T1000 (cell line): ENCODE data around the gene OR4N5.
"Not testable (repeated sequence)": the region's sequence is repeated elsewhere in the genome, so short reads cannot be mapped to it uniquely, and the experiment has no call there.

Experiments
- DNase-seq: peaks from one replicate; lab custom pipeline; 2025; ENCODE audit warnings: mixed read lengths; lab: John Stamatoyannopoulos, UW

The OR4N5 gene

GRCh38 chr14:20138520-20138919, at the start of gene OR4N5:
Gene OR4N5, plus strand, starts transcription at chr14:20138820. Its CDS starts 4,916 bp downstream, at chr14:20143736.
- DNase-seq: no peak

GRCh38 chr14:20092050-20092449, 46.6 kb upstream of the OR4N5 start:
- DNase-seq: no peak

GRCh38 chr14:20093442-20093841, 45.2 kb upstream of the OR4N5 start:
- DNase-seq: no peak

- DNase-seq: not testable (repeated sequence)
These were observed 39.5 kb upstream of the OR4N5 start for GRCh38 chr14:20098926-20099770.

GRCh38 chr14:20110438-20110837, 28.2 kb upstream of the OR4N5 start, which contains the start of gene OR4K17:
Gene OR4K17, plus strand, starts transcription at chr14:20110739. Its CDS starts 6,761 bp downstream, at chr14:20117500.
- no peak for DNase-seq

- no peak for DNase-seq
These were observed 26.3 kb upstream of the OR4N5 start for GRCh38 chr14:20112321-20112720.

- no peak for DNase-seq
These were observed 21.9 kb upstream of the OR4N5 start for GRCh38 chr14:20116748-20117147.

- no peak for DNase-seq
These were observed 19.8 kb upstream of the OR4N5 start for GRCh38 chr14:20118795-20119194.

GRCh38 chr14:20143911-20144310, 5.3 kb downstream of the OR4N5 start:
- no peak for DNase-seq

GRCh38 chr14:20144820-20145219, 6.2 kb downstream of the OR4N5 start:
- DNase-seq: no peak

- DNase-seq: no peak
These were observed 25.8 kb downstream of the OR4N5 start for GRCh38 chr14:20164462-20164861.

GRCh38 chr14:20167091-20167490, 28.5 kb downstream of the OR4N5 start:
- no peak for DNase-seq

GRCh38 chr14:20169852-20170251, 31.2 kb downstream of the OR4N5 start:
- not testable (repeated sequence) for DNase-seq

GRCh38 chr14:20174205-20174604, 35.6 kb downstream of the OR4N5 start:
- DNase-seq: not testable (repeated sequence)

GRCh38 chr14:20176330-20176729, 37.7 kb downstream of the OR4N5 start:
- no peak for DNase-seq

- DNase-seq: no peak
These were observed 38.9 kb downstream of the OR4N5 start for GRCh38 chr14:20177433-20177974.

- no peak for DNase-seq
These were observed 40.6 kb downstream of the OR4N5 start for GRCh38 chr14:20179218-20179617.

GRCh38 chr14:20179880-20180279, 41.3 kb downstream of the OR4N5 start:
- no peak for DNase-seq

GRCh38 chr14:20180486-20180885, 41.9 kb downstream of the OR4N5 start:
- DNase-seq: no peak

GRCh38 chr14:20184181-20184580, 45.6 kb downstream of the OR4N5 start:
- DNase-seq: no peak

GRCh38 chr14:20190596-20190995, 52.0 kb downstream of the OR4N5 start, which contains the start of gene OR11G2:
Gene OR11G2, plus strand, starts transcription at chr14:20190896. Its CDS starts 6,542 bp downstream, at chr14:20197438.
- no peak for DNase-seq

- DNase-seq: no peak
These were observed 52.8 kb downstream of the OR4N5 start for GRCh38 chr14:20191396-20191795.

GRCh38 chr14:20194101-20194500, 55.5 kb downstream of the OR4N5 start:
- no peak for DNase-seq
